ENCODE results near the gene DIO2.

Gene DIO2

GRCh38 chr14:80211153-80212022 lies at the start of gene DIO2:
DIO2 (minus strand) TSS chr14:80211504; CDS start chr14:80211472, 32 bp downstream.
- no peak for DNase-seq (ENCODE audit: low read depth in 2 of 2)

GRCh38 chr14:80260645-80261044 lies 49.3 kb upstream of the DIO2 start:
- DNase-seq (ENCODE audit: low read depth in 2 of 2) = no peak

- DNase-seq (ENCODE audit: low read depth in 2 of 2) = no peak
Observed at GRCh38 chr14:80239631-80240030, 28.3 kb upstream of the DIO2 start.

- DNase-seq (ENCODE audit: low read depth in 2 of 2) = no peak
Observed at GRCh38 chr14:80237143-80237542, 25.8 kb upstream of the DIO2 start.

- DNase-seq (ENCODE audit: low read depth in 2 of 2) = no peak
Observed at GRCh38 chr14:80233470-80234089, 22.3 kb upstream of the DIO2 start.

- no peak for DNase-seq (ENCODE audit: low read depth in 2 of 2)
Observed at GRCh38 chr14:80231702-80232101, 20.4 kb upstream of the DIO2 start.

GRCh38 chr14:80223696-80224465 lies 12.6 kb upstream of the DIO2 start:
- no peak for DNase-seq (ENCODE audit: low read depth in 2 of 2)

GRCh38 chr14:80216818-80217217 lies 5.5 kb upstream of the DIO2 start:
- DNase-seq (ENCODE audit: low read depth in 2 of 2) = no peak

GRCh38 chr14:80215756-80216581 lies 4.7 kb upstream of the DIO2 start:
- no peak for DNase-seq (ENCODE audit: low read depth in 2 of 2)

GRCh38 chr14:80215081-80215480 lies 3.8 kb upstream of the DIO2 start:
- no peak for DNase-seq (ENCODE audit: low read depth in 2 of 2)

GRCh38 chr14:80213602-80214001 lies 2.3 kb upstream of the DIO2 start:
- DNase-seq (ENCODE audit: low read depth in 2 of 2) = no peak

GRCh38 chr14:80212023-80212397 lies 706 bp upstream of the DIO2 start:
- no peak for DNase-seq (ENCODE audit: low read depth in 2 of 2)

- no peak for DNase-seq (ENCODE audit: low read depth in 2 of 2)
Observed at GRCh38 chr14:80208461-80208860, 2.8 kb downstream of the DIO2 start.

- DNase-seq (ENCODE audit: low read depth in 2 of 2) = no peak
Observed at GRCh38 chr14:80206351-80207080, 4.8 kb downstream of the DIO2 start.

GRCh38 chr14:80202888-80203562 lies 8.3 kb downstream of the DIO2 start:
- no peak for DNase-seq (ENCODE audit: low read depth in 2 of 2)

GRCh38 chr14:80200093-80200492 lies 11.2 kb downstream of the DIO2 start:
- DNase-seq (ENCODE audit: low read depth in 2 of 2) = no peak

- DNase-seq (ENCODE audit: low read depth in 2 of 2) = no peak
Observed at GRCh38 chr14:80188571-80188970, 22.7 kb downstream of the DIO2 start.

- DNase-seq (ENCODE audit: low read depth in 2 of 2) = no peak
Observed at GRCh38 chr14:80186301-80186800, 25.0 kb downstream of the DIO2 start.

- no peak for DNase-seq (ENCODE audit: low read depth in 2 of 2)
Observed at GRCh38 chr14:80176893-80177292, 34.4 kb downstream of the DIO2 start.

- DNase-seq (ENCODE audit: low read depth in 2 of 2) = no peak
Observed at GRCh38 chr14:80172375-80173051, 38.8 kb downstream of the DIO2 start.
